Stimulated activated effector memory CD8-positive, alpha-beta T cell treated with anti-CD3 and anti-CD28 coated beads, Interleukin-12 subunit alpha, Interleukin-12 subunit beta, amount 100 ng/mL, for 72 hours (primary cell): Measurements from ENCODE around the gene SH3RF3.

Experiments
- ATAC-seq: fragments of 150-1000 bp; cut with Tn5 transposase; 2 replicates; pipeline ENCODE4 v1.10.0; 2021
- DNase-seq, 2 donors: peaks; one replicate each; pipeline ENCODE4 v3.0.0; 2021 to 2022; ENCODE audit warnings: low spot score in 2 of 2
- H3K27ac Mint-ChIP-seq: one replicate; pipeline ENCODE4 v1.8.0; 2022; ENCODE audit warnings: mild to moderate bottlenecking, mixed read lengths
- H3K36me3 Mint-ChIP-seq: one replicate; pipeline ENCODE4 v1.8.0; 2022; ENCODE audit warnings: mild to moderate bottlenecking, mixed read lengths
- H3K4me1 Mint-ChIP-seq: one replicate; pipeline ENCODE4 v1.8.0; 2022; ENCODE audit warnings: mixed read lengths
- H3K4me3 Mint-ChIP-seq: one replicate; pipeline ENCODE4 v1.8.0; 2022; ENCODE audit warnings: mild to moderate bottlenecking, mixed read lengths
- H3K9me3 Mint-ChIP-seq: one replicate; pipeline ENCODE4 v1.8.0; 2022; ENCODE audit warnings: mixed read lengths

The SH3RF3 gene

GRCh38 chr2:109344270-109344805 is 215.3 kb downstream of the SH3RF3 start:
- Mint-ChIP-seq H3K4me3 (no peak overlapping the region), H3K9me3 (no peaks in the 10 kb centered on the region)

GRCh38 chr2:109345091-109345490 is 216.1 kb downstream of the SH3RF3 start:
- no peaks in the 10 kb centered on the region for H3K36me3 Mint-ChIP-seq
- no peak overlapping the region for H3K27ac Mint-ChIP-seq
- no peak for DNase-seq
- H3K4me3 Mint-ChIP-seq = no peak overlapping the region
- no peaks in the 10 kb centered on the region for H3K9me3 Mint-ChIP-seq
- ATAC-seq = no peak
- peaks cover 31% of the 10 kb centered on the region for H3K4me1 Mint-ChIP-seq

More at GRCh38 chr2:109344270-109344805, 215.3 kb downstream of the SH3RF3 start:
- ATAC-seq (no peak), DNase-seq (no peak)
- Mint-ChIP-seq H3K36me3 (no peaks in the 10 kb centered on the region), H3K4me1 (peaks cover 23% of the 10 kb centered on the region), H3K27ac (no peak overlapping the region)

GRCh38 chr2:109345653-109346480 is 216.9 kb downstream of the SH3RF3 start:
- H3K4me3 Mint-ChIP-seq = no peak overlapping the region
- no peak overlapping the region for H3K27ac Mint-ChIP-seq
- peaks cover 37% of the 10 kb centered on the region for H3K4me1 Mint-ChIP-seq
- peak in 1 of 2 donors; percentile 28 for DNase-seq
- ATAC-seq = no peak
- H3K36me3 Mint-ChIP-seq = no peaks in the 10 kb centered on the region
- no peaks in the 10 kb centered on the region for H3K9me3 Mint-ChIP-seq

- Mint-ChIP-seq H3K4me1 (peaks cover 37% of the 10 kb centered on the region), H3K36me3 (no peaks in the 10 kb centered on the region), H3K4me3 (no peak overlapping the region), H3K9me3 (no peaks in the 10 kb centered on the region), H3K27ac (peak overlapping the region; percentile 12)
- no peak for DNase-seq
- no peak for ATAC-seq
Measured at GRCh38 chr2:109346601-109347228, 217.7 kb downstream of the SH3RF3 start.

GRCh38 chr2:109347626-109348025 is 218.6 kb downstream of the SH3RF3 start:
- H3K9me3 Mint-ChIP-seq = no peaks in the 10 kb centered on the region
- H3K27ac Mint-ChIP-seq = no peak overlapping the region
- peaks cover 37% of the 10 kb centered on the region for H3K4me1 Mint-ChIP-seq
- H3K36me3 Mint-ChIP-seq = no peaks in the 10 kb centered on the region
- no peak overlapping the region for H3K4me3 Mint-ChIP-seq
- DNase-seq (no peak), ATAC-seq (no peak)

- Mint-ChIP-seq H3K9me3 (no peaks in the 10 kb centered on the region), H3K36me3 (no peaks in the 10 kb centered on the region), H3K4me1 (peaks cover 37% of the 10 kb centered on the region), H3K4me3 (no peak overlapping the region), H3K27ac (peak overlapping the region; percentile 38)
- DNase-seq (no peak), ATAC-seq (no peak)
Measured at GRCh38 chr2:109348190-109348589, 219.2 kb downstream of the SH3RF3 start.

- DNase-seq (no peak), ATAC-seq (peak; percentile 84)
- peaks cover 37% of the 10 kb centered on the region for H3K4me1 Mint-ChIP-seq
- H3K9me3 Mint-ChIP-seq = no peaks in the 10 kb centered on the region
- peak overlapping the region; percentile 38 for H3K27ac Mint-ChIP-seq
- peak overlapping the region; percentile 33 for H3K4me3 Mint-ChIP-seq
- H3K36me3 Mint-ChIP-seq = no peaks in the 10 kb centered on the region
Measured at GRCh38 chr2:109348671-109349502, 219.9 kb downstream of the SH3RF3 start.

GRCh38 chr2:109349503-109350465 is 220.8 kb downstream of the SH3RF3 start:
- Mint-ChIP-seq H3K4me3 (no peak overlapping the region), H3K9me3 (no peaks in the 10 kb centered on the region), H3K36me3 (no peaks in the 10 kb centered on the region), H3K27ac (peak overlapping the region; percentile 38), H3K4me1 (peaks cover 32% of the 10 kb centered on the region)
- ATAC-seq (no peak), DNase-seq (peak in 1 of 2 donors; percentile 43)

GRCh38 chr2:109350526-109350925 is 221.5 kb downstream of the SH3RF3 start:
- Mint-ChIP-seq H3K27ac (no peak overlapping the region), H3K4me1 (peaks cover 32% of the 10 kb centered on the region), H3K4me3 (no peak overlapping the region), H3K36me3 (no peaks in the 10 kb centered on the region), H3K9me3 (no peaks in the 10 kb centered on the region)
- DNase-seq (no peak), ATAC-seq (no peak)

GRCh38 chr2:109351164-109351756 is 222.3 kb downstream of the SH3RF3 start:
- peaks cover 32% of the 10 kb centered on the region for H3K4me1 Mint-ChIP-seq
- peak overlapping the region; percentile 17 for H3K27ac Mint-ChIP-seq
- H3K4me3 Mint-ChIP-seq = no peak overlapping the region
- no peaks in the 10 kb centered on the region for H3K36me3 Mint-ChIP-seq
- ATAC-seq = peak; percentile 39
- DNase-seq = peak in 1 of 2 donors; percentile 39
- H3K9me3 Mint-ChIP-seq = no peaks in the 10 kb centered on the region

- DNase-seq (no peak), ATAC-seq (no peak)
- H3K4me3 Mint-ChIP-seq = no peak overlapping the region
- H3K9me3 Mint-ChIP-seq = no peaks in the 10 kb centered on the region
- H3K27ac Mint-ChIP-seq = no peak overlapping the region
- peaks cover 32% of the 10 kb centered on the region for H3K4me1 Mint-ChIP-seq
- no peaks in the 10 kb centered on the region for H3K36me3 Mint-ChIP-seq
Measured at GRCh38 chr2:109352056-109352897, 223.3 kb downstream of the SH3RF3 start.

- H3K4me3 Mint-ChIP-seq = no peak overlapping the region
- H3K36me3 Mint-ChIP-seq = no peaks in the 10 kb centered on the region
- H3K9me3 Mint-ChIP-seq = no peaks in the 10 kb centered on the region
- peaks cover 26% of the 10 kb centered on the region for H3K4me1 Mint-ChIP-seq
- DNase-seq = no peak
- no peak for ATAC-seq
- no peak overlapping the region for H3K27ac Mint-ChIP-seq
Measured at GRCh38 chr2:109352898-109353689, 224.1 kb downstream of the SH3RF3 start.
